Measurements from ENCODE around the gene IL1R2. TPM values are rescaled to one million over a fixed set of nuclear protein-coding genes. Genes with fewer than 3 reads are reported as not detected.

IL1R2 gene
- total and polyA plus RNA-seq, 2 experiments from 2014 or later: 0.22 to 1.2 TPM

DNA sequence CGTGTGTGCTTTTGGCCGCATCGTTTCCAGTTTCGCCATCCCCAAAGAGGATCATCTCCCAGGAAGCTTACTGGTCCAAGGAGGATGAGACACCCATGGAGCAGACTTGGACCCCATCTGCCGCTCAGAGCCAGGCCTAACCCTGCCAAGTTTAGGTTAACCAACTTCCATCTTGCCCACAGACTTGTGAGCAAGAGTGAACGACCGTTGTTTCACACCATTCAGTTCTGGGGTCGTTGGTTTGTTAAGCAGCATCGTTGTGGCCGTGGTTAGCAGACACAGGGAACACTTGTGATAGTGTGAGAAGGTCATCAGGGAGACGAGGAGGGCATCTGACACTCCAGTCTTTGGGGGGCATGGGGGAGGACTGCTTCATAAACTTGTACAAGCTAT is 15.1 kb downstream of the IL1R2 start:
- Histone ChIP-seq H3K4me1 (ENCODE audit: insufficient read depth) (no peaks in the 10 kb centered on the region), H3K27me3 (replicated peaks; ENCODE audit: insufficient read depth) (no peaks in the 10 kb centered on the region), H3K79me2 (ENCODE audit: insufficient read depth) (no peaks in the 10 kb centered on the region), H3K4me3 (no peak overlapping the region), H3F3A (ENCODE audit: insufficient read depth) (no peaks in the 10 kb centered on the region), H3K36me3 (ENCODE audit: low read depth) (no peaks in the 10 kb centered on the region), H3K9me3 (ENCODE audit: low read depth) (no peaks in the 10 kb centered on the region), H3K9me2 (ENCODE audit: insufficient read depth) (no peaks in the 10 kb centered on the region), H3K4me2 (ENCODE audit: unreplicated experiment) (no peak overlapping the region), H4K20me1 (ENCODE audit: insufficient read depth) (no peaks in the 10 kb centered on the region), H2AFZ (0 out of 2 replicates have a peak overlapping the region, but pooled peaks have one; percentile 19), H3K9ac (no peak overlapping the region), H3K27ac (no peak overlapping the region)
- 85 to 88% methylated on average over 11 of the region's 11 CpGs for WGBS, 2 experiments (ENCODE audit: low coverage in 1 of 2, low lambda C conversion rate in 2 of 2, missing lambda C conversion rate in 2 of 2)
- TF ChIP-seq EZH2 (IDR thresholded peaks at IDR 0.05; ENCODE audit: insufficient read depth, poor library complexity, severe bottlenecking): no peak
- TF ChIP-seq EZH2phosphoT487 (IDR thresholded peaks at IDR 0.05; ENCODE audit: insufficient read depth, low read depth): no peak
- DNase-seq: no peak
- in situ Hi-C loops (cut with MboI): loop anchor here (25.0 kb wide), 1 partner anchor 430 kb away; no protein-coding TSS in a partner anchor

DNA sequence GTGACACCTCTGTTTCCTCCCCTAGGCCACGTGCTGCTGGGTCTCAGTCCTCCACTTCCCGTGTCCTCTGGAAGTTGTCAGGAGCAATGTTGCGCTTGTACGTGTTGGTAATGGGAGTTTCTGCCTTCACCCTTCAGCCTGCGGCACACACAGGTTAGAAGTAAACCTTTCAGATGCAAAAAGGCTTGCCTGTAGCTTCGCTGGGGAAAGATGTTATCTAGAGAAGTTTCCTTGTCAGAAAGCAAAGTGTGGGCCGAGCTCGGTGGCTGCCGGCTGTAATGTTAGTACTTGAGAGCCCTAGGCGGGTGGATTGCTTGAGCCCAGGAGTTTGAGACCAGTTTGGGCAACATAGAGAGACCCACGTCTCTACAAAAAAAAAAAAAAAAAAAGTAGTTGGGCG is 16.7 kb downstream of the IL1R2 start:
- Histone ChIP-seq H3K27me3 (replicated peaks; ENCODE audit: insufficient read depth) (no peaks in the 10 kb centered on the region), H2AFZ (no peak overlapping the region), H3K9ac (no peak overlapping the region), H3K9me2 (ENCODE audit: insufficient read depth) (no peaks in the 10 kb centered on the region), H3K79me2 (ENCODE audit: insufficient read depth) (no peaks in the 10 kb centered on the region), H3K4me3 (no peak overlapping the region), H3K9me3 (ENCODE audit: low read depth) (no peaks in the 10 kb centered on the region), H3K4me2 (ENCODE audit: unreplicated experiment) (no peak overlapping the region), H3K36me3 (ENCODE audit: low read depth) (no peaks in the 10 kb centered on the region), H4K20me1 (ENCODE audit: insufficient read depth) (no peaks in the 10 kb centered on the region), H3K4me1 (ENCODE audit: insufficient read depth) (no peaks in the 10 kb centered on the region), H3F3A (ENCODE audit: insufficient read depth) (no peaks in the 10 kb centered on the region), H3K27ac (no peak overlapping the region)
- TF ChIP-seq EZH2 (IDR thresholded peaks at IDR 0.05; ENCODE audit: insufficient read depth, poor library complexity, severe bottlenecking) (no peak), EZH2phosphoT487 (IDR thresholded peaks at IDR 0.05; ENCODE audit: insufficient read depth, low read depth) (no peak)
- no peak for DNase-seq
- 91 to 94% methylated on average over 10 to 12 of the region's 12 CpGs for WGBS, 2 experiments (ENCODE audit: low coverage in 1 of 2, low lambda C conversion rate in 2 of 2, missing lambda C conversion rate in 2 of 2)
- in situ Hi-C loops (cut with MboI): loop anchor here (25.0 kb wide), 1 partner anchor 429 kb away; no protein-coding TSS in a partner anchor

- DNase-seq: no peak
- no peak for TF ChIP-seq EZH2 (IDR thresholded peaks at IDR 0.05; ENCODE audit: insufficient read depth, poor library complexity, severe bottlenecking)
- Histone ChIP-seq H3K4me1 (ENCODE audit: insufficient read depth) (no peaks in the 10 kb centered on the region), H3K4me2 (ENCODE audit: unreplicated experiment) (no peak overlapping the region), H2AFZ (no peak overlapping the region), H3K9me3 (ENCODE audit: low read depth) (no peaks in the 10 kb centered on the region), H3F3A (ENCODE audit: insufficient read depth) (no peaks in the 10 kb centered on the region), H3K9me2 (ENCODE audit: insufficient read depth) (no peaks in the 10 kb centered on the region), H3K4me3 (no peak overlapping the region), H3K79me2 (ENCODE audit: insufficient read depth) (no peaks in the 10 kb centered on the region), H3K27ac (no peak overlapping the region), H3K9ac (no peak overlapping the region), H4K20me1 (ENCODE audit: insufficient read depth) (no peaks in the 10 kb centered on the region), H3K36me3 (ENCODE audit: low read depth) (no peaks in the 10 kb centered on the region), H3K27me3 (replicated peaks; ENCODE audit: insufficient read depth) (no peaks in the 10 kb centered on the region)
- WGBS, 2 experiments (ENCODE audit: low coverage in 1 of 2, low lambda C conversion rate in 2 of 2, missing lambda C conversion rate in 2 of 2): 69 to 80% methylated on average over 10 of the region's 10 CpGs
- in situ Hi-C loops (cut with MboI): loop anchor here (25.0 kb wide), 1 partner anchor 428 kb away; no protein-coding TSS in a partner anchor
Observed at GRCh38 chr2:102009557-102009956, 17.8 kb downstream of the IL1R2 start.

- H3K9me3 ChIP-seq (ENCODE audit: low read depth): no peaks in the 10 kb centered on the region
- H3K4me1 ChIP-seq (ENCODE audit: insufficient read depth): no peaks in the 10 kb centered on the region
- no peaks in the 10 kb centered on the region for H3K9me2 ChIP-seq (ENCODE audit: insufficient read depth)
- H3K79me2 ChIP-seq (ENCODE audit: insufficient read depth): no peaks in the 10 kb centered on the region
- H3K27ac ChIP-seq: no peak overlapping the region
- WGBS, 2 experiments (ENCODE audit: low coverage in 1 of 2, low lambda C conversion rate in 2 of 2, missing lambda C conversion rate in 2 of 2): 95% methylated on average over 6 of the region's 6 CpGs
- TF ChIP-seq EZH2phosphoT487 (IDR thresholded peaks at IDR 0.05; ENCODE audit: insufficient read depth, low read depth) (no peak), EZH2 (IDR thresholded peaks at IDR 0.05; ENCODE audit: insufficient read depth, poor library complexity, severe bottlenecking) (no peak)
- in situ Hi-C loops (cut with MboI): loop anchor here (25.0 kb wide), 1 partner anchor 426 kb away; no protein-coding TSS in a partner anchor
- H3K27me3 ChIP-seq (replicated peaks; ENCODE audit: insufficient read depth): no peaks in the 10 kb centered on the region
- no peak overlapping the region for H3K4me3 ChIP-seq
- no peak overlapping the region for H2AFZ ChIP-seq
- DNase-seq: no peak
- no peaks in the 10 kb centered on the region for H3K36me3 ChIP-seq (ENCODE audit: low read depth)
- no peaks in the 10 kb centered on the region for H3F3A ChIP-seq (ENCODE audit: insufficient read depth)
- no peak overlapping the region for H3K4me2 ChIP-seq (ENCODE audit: unreplicated experiment)
- no peak overlapping the region for H3K9ac ChIP-seq
- H4K20me1 ChIP-seq (ENCODE audit: insufficient read depth): no peaks in the 10 kb centered on the region
Observed at GRCh38 chr2:102010902-102011301, 19.1 kb downstream of the IL1R2 start.
